ENCODE results near the gene RBM14.
A peak's percentile ranks its signal among the peaks of the same experiment; 100 is the strongest.
"Not testable (repeated sequence)": the region's sequence is repeated elsewhere in the genome, so short reads cannot be mapped to it uniquely, and the experiment has no call there.

The RBM14 gene, protein sequence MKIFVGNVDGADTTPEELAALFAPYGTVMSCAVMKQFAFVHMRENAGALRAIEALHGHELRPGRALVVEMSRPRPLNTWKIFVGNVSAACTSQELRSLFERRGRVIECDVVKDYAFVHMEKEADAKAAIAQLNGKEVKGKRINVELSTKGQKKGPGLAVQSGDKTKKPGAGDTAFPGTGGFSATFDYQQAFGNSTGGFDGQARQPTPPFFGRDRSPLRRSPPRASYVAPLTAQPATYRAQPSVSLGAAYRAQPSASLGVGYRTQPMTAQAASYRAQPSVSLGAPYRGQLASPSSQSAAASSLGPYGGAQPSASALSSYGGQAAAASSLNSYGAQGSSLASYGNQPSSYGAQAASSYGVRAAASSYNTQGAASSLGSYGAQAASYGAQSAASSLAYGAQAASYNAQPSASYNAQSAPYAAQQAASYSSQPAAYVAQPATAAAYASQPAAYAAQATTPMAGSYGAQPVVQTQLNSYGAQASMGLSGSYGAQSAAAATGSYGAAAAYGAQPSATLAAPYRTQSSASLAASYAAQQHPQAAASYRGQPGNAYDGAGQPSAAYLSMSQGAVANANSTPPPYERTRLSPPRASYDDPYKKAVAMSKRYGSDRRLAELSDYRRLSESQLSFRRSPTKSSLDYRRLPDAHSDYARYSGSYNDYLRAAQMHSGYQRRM

DNA sequence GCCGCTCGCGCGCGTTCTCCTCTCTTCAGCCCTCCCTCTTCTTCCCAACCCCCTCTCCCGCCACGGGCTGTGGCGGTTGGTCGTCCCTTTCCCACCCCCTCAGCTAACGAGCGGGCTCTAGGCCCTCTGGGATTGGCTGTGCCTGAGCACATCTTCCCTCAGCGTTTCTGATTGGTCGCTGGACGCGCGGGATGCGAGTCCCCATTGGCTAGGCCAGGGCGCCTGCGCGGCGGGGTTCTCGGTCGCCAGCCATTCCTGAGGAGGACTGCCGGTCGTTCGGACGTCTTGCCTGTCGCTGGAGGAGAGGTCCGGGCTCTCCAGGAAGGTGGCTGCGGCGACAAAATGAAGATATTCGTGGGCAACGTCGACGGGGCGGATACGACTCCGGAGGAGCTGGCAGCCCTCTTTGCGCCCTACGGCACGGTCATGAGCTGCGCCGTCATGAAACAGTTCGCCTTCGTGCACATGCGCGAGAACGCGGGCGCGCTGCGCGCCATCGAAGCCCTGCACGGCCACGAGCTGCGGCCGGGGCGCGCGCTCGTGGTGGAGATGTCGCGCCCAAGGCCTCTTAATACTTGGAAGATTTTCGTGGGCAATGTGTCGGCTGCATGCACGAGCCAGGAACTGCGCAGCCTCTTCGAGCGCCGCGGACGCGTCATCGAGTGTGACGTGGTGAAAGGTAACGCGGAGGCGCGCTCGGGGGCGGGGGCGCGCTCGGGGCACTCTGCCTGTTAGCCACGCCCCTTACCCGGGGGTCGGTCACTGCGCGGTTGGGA, at the start of gene RBM14:
RBM14 (plus strand) TSS at position 252 of the 776 bp plus-strand sequence; CDS start at position 343, 91 bp downstream.
- peak; percentile 97 for DNase-seq (ENCODE audit: low spot score)

DNA sequence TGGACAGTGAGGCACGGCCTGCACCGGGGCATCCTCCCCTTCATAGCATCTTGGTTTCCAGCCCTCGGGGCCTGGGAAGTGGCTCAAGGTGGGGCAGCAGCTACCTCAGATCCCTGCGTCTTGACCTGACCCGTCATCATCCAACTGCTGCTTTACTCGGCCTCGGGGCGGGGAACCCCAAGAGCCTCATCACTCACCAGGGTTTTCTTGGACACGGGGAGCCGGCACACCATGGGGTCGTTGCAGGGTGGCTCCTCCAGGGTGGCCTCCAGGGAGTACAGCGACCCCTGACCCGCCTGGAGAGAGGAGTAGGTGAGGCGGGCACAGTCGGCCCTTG, 48.7 kb upstream of the RBM14 start:
- no peak for DNase-seq (ENCODE audit: low spot score)

DNA sequence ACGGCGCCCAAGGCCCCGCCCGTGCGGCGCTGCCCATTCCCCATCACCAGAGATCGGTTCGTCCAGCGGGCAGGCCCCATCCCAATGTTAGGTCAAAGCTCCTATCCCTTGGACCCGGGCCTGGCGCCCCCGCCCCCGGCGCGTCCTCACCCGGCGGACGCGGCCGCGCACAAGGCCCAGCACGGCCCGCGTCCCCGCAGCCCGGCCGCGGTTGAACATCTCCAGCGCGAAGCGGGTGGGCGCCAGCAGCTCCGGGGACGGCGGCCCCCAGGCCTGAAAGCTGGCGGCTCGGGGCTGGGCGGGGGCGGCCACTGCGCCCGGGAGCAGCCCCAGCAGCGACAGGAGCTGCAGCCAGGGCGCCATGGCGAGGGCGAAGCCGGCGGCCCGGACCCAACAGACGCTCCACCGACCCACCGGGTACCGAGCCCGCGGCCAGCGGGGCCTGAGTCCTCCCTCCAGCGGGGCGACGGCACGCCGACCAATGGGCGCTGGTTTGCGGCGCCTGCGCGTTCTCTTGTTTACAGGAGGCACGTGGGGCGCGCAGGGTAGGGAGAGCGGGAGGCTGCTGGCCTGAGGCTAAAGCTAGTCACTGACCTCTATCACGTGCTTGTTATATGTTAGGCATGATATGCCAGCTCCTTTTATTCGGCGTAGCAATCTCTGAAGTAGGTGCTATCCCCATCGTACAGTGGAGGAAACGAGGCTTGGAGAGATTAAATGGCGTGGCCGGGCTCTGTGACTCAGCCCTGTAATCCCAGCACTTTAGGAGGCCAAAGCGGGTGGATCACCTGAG, 48.1 kb upstream of the RBM14 start, which contains the start of gene CTSF:
CTSF (minus strand) TSS at position 483 of the 793 bp plus-strand sequence; CDS start at position 363, 120 bp downstream.
- DNase-seq (ENCODE audit: low spot score) = peak; percentile 96

DNA sequence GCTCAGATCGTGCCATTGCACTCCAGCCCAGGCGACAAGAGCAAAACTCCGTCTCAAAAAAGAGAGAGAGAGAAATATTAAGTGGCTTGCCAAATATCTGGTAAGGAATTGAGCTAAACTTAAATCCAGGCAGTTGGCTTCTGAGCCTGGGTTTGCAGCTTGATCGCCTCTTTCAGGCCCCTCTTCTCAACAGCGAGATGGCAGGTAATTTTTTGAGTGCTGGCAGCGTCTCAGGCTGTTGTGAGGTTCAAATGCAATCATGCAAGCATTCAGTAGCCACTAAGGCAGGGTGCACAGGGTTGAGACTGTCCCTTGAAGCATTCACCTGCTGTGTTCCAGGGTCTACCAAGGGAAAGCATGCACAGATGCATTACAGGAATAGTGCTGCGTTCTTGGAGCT, 47.4 kb upstream of the RBM14 start:
- no peak for DNase-seq (ENCODE audit: low spot score)

DNA sequence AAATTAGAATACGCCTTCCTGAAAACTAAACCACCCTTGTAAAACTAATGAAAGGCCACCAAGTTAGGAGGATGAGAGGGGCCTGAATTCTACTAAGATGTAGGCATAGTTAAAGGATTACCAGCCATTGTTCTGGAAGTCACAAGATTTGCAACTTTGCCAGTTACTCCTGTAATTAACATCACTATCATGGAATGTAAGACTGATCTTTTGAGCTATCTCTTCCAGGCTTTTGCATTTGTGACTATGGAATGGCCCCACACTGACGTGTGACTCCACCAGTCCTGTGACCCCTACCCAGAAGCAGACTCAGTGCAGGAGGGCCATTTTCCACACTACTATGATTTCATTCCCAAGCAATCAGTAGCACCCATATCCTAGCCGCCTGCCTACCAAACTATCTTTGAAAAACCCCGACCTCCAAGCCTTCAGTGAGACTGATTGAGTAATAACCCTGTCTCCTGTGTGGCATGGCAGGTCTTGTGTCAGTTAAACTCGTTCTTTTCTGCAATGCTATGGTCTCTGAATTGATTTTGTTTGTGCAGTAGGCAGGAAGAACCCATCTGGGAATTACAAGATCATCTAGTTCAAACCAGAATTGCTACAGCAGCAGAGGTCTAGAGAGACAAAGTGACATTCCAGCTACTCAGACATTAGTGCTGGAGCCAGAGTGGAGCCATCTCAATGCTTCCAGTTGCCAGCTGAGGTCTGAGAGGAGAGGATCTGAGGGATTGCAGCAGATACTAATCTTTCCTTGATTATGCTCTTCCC, 46.2 kb upstream of the RBM14 start:
- DNase-seq (ENCODE audit: low spot score) = no peak

DNA sequence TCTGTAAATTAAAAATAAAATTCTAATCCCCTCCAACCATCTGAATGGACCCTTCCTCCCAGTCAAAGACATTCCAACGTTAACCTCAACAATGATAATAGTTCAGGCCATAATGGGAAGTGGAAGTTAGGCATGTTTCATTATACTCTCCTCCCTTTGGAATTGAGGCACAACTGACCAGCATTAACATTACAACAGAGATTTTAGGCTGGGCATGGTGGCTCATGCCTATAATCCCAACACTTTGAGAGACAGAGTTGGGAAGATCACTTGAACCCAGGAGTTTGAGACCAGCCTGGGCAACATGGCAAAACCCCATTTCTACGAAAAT, 45.6 kb upstream of the RBM14 start:
- DNase-seq (ENCODE audit: low spot score) = no peak

DNA sequence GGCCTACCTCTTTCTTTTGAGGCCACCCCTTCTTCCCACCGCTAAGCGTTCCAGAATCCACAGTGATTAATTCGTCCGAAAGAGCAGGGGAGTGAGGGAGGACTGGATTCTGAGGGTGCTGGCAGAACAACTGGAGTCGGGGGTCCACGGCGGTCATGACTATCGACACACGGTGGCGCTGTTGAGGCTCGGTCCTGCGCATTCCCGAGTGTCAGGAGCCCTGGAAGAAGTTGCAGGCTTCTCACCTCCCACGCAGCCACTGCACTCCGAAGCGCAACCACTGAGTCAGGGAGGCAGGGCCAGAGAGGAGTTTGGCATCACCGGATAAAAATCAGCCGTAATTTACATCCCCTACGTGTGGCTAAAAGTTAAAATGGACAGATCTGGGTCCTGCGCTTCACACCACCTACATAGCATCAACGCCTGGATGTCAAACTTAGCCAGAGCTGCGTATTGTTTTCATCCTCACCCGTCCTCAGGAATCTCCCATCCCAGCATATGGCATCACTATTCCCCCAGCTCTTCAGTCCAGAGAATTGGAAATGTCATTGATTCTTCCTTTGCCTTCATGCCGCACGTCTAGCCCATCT, 37.3 kb upstream of the RBM14 start:
- DNase-seq (ENCODE audit: low spot score) = peak; percentile 90

DNA sequence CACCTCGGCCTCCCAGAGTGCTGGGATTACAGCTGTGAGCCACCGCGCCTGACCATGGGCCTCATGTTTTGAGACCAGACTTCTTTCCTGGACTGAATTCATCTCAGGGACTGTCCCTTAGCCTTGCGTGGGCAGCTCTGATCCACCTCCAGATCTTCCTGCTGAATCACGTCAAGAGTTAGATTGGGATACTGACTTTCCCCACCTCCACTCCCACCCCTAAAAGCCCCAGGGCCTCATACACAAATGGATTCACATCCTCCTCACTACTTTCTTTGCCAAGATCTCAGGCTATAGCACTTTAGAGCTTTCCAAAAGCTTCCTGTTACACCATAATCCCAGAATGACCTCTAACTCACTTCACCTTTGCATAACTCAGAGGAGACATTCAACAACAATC, 35.6 kb upstream of the RBM14 start:
- DNase-seq (ENCODE audit: low spot score) = no peak

DNA sequence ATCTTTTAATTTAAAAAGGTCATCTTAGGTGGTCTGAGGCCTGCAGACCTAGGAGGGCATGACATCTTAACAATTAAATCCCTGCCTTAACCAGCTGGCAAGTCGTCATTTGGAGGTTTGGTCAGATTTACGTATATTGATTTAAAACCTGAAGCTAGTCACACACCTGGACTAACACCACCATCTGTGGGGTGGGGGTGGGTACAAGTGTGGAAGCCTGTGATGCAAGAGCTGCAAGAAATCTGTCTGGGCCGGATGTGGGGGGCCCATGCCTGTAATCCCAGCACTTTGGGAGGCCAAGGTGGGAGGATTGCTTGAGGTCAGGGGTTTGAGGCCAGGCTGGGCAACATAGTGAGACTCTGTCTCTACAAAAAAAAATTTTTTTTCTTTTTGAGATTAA, 35.2 kb upstream of the RBM14 start:
- DNase-seq (ENCODE audit: low spot score) = no peak

DNA sequence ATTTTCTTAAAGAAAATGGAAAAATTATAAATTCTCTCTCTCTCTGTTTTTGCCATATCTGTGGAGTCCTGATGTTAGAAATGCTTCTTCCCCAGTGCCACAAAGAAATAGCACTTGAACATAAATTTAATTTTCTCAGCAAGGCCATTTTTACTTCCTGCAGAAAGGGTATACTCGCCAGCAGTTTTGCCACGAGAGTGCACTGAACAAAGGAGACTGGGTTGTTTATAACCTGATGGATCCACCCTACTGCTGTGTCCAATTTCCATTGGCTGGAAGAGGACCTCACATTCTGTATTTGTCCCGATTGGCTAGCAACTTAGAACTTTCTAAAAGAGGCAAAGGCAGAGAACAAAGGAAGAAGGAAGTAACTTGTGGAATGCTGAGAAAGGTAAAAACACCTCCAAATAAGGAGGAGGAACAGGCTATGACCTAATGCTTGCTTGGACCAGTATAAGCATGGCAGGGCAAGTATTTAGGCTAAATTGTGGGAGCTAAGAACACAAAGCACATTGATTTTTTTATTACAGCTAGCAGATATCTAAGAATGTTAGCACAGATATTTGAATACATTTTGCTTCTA, 33.8 kb upstream of the RBM14 start:
- not testable (repeated sequence) for DNase-seq (ENCODE audit: low spot score)

DNA sequence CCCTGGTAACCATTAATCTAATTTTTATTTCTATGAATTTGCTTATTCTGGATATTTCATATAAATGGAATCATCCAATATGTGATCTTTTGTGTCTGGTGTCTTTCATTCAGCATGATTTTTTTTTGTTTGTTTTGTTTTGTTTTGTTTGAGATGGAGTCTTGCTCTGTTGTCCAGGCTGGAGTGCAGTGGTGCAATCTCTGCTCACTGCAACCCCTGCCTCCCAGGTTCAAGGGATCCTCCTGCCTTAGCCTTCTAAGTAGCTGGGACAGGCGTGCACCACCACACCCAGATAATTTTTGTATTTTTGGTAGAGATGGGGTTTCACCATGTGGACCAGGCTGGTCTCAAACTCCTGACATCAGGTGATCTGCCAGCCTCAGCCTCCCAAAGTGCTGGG, 31.0 kb upstream of the RBM14 start:
- not testable (repeated sequence) for DNase-seq (ENCODE audit: low spot score)

DNA sequence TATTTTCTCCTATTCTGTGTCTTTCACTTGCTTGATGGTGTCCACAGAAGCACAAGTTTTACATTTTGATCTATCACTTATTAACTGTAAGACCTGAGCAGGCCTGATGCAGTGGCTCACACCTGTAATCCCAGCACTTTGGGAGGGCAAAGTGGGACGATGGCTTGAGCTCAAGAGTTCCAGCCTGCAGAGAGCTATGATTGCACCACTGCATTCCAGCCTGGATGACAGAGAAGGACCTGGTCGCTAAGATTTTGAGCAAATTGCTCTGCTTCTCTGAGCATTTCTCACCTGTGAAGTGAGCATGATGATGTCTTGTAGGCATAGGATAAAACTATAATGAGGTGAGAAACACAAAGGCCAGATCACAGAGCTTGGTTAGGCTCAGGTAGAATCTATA, 30.3 kb upstream of the RBM14 start:
- no peak for DNase-seq (ENCODE audit: low spot score)

DNA sequence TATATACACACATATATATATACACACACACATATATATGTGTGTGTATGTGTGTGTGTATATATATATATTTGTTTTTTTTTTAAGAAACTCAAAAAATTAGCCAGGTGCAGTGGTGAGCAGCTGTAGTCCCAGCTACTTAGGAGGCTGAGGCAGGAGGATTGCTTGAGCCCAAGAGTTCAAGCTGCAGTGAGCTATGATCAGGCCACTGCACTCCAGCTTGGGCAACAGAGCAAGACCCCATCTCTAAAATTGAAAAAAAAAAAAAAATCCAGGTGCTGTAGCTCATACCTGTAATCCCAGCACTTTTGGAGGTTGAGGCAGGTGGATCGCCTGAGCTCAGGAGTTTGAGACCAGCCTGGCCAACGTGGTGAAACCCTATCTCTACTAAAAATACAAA, 27.1 kb upstream of the RBM14 start:
- DNase-seq (ENCODE audit: low spot score) = not testable (repeated sequence)

DNA sequence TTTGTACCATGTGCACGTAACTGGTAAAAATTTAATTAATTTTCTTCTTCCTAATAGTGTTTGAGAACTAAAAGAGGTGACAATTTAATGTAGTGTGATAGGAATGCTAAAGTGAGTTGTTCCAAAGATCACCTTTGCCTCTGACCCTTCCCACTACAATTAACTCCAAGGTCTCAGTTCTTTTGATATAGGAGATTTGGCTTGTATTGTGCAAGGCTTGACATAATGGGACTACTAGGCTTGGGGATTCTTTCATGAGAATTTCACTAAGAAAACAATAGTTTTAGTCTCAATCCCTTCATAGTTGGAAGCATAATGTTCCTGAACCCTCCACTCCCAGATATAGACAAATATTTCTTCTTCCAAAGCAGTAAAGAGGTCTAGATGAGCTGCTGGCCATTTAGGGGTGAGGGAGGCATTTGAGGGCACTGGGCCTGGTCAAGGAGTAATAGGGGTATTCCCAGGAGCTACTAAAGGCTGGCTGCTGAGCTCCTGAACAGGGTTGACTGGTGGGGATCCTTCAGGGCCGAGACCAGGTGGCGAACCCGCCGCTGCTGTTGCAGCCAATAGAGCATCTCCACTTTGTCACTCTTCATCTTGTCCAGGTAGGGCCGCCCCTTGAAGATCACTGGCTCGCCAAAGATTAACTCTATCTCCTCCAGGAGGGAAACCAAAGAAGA, 26.3 kb upstream of the RBM14 start:
- DNase-seq (ENCODE audit: low spot score) = no peak

DNA sequence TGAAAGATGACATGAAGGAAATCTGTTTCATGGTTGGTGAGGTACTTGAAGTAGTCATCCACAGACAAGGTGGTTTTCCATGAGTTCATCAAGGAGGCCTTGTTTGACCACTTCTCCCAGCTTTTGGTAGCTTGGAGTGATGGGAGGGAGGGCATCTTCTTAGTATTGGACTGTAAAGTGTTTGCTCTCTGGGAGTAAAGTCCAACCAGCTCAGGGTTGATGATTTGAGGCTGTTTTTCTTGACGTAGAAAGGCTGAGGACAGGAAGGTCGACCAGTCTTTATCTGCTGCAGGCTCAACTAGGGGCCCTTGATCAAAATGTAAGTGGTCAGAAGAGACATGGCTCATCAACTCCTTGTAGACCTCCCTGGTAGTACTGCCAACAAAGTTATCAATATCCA, 25.3 kb upstream of the RBM14 start:
- DNase-seq (ENCODE audit: low spot score) = no peak

DNA sequence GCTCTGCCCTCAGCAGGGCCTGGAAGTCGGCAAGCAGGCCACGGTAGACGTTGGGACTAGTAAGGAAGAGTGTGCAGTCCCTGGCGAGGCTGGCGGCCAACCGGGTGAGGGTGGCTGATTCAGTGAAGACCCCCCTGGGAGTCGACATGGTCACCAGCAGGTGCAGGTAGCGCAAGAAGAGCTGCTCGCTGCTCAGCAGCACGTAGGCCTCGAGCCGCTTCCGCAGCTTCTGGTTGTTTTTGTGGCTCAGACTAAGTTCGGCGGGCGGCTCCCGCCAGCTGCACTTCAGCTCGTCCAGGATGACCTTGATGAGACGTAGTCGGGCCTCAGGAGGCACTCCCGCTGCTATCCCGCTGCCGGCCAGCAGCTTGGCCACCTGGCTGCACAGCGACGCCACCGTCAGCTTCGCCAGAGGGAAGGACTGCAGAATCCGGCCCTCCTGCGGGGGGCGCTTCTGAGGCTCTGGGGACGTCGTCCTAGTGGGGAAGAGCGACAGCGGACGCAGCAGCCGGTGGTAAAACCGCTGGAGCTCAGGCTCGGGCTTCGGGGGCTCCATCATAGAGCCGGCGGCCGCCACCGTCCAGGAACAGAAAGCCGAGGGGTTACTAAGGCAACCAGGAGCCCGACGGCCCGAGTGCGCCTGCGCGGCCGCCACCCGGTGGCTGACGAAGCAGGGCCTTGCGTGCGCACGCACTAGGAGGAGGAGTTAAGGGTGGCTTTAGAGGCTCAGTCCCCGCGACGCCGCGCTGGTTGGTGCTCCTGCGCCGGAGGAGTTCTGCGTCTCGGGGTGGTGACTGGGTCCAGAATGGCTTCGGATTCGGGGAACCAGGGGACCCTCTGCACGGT, 23.8 kb upstream of the RBM14 start, which contains the start of the genes CCDC87 and CCS:
CCDC87 (minus strand) TSS at position 607 of the 846 bp plus-strand sequence; CDS start at position 559, 48 bp downstream.
CCS (plus strand) TSS at position 729 of the 846 bp plus-strand sequence; CDS start at position 806, 77 bp downstream.
- DNase-seq (ENCODE audit: low spot score) = peak; percentile 100

DNA sequence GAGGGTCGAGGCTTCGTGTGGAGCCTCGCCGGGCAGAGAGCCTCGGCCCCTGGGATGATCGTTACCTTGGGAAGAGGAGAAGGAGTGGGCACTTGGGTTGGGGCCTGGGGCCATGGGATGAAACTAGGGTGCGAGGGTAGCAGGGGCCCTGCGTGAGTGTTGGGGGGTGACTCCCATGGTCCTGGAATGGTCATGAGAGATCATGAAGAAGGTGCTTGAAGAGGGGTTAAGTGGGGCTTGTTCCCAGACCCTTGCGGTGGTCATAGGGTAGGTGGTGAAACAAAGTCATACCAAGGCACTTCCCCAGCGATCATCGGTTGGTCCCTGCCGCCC, 23.2 kb upstream of the RBM14 start:
- no peak for DNase-seq (ENCODE audit: low spot score)

DNA sequence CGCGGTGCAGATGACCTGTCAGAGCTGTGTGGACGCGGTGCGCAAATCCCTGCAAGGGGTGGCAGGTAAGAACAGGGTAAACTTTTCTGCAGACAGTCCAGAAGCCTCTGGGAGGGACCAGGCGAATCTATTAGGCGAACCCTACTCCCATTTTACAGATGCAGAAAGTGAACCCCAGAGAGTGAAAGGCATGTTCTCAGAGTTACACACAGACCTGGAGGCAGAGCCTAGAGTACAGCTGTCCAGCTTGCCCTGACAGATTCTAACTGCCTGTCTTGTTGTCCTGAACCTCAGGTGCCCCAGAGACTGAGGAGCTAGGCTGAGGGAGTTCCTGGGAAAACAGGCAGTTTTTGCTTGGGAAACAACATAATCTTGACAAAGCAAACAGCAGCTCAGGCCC, 22.8 kb upstream of the RBM14 start:
- DNase-seq (ENCODE audit: low spot score) = no peak
